ENCODE results near the gene TST. TPM values are rescaled to one million over a fixed set of nuclear protein-coding genes. Genes with fewer than 3 reads are reported as not detected.
A peak's percentile ranks its signal among the peaks of the same experiment; 100 is the strongest.

TST gene
- total RNA-seq, 1 donor from 2014 or later: 63.1 TPM

- DNase-seq (ENCODE audit: low read depth in 2 of 2): peak in 1 of 2 donors; percentile 49
Measured at GRCh38 chr22:37032535-37033460, 13.6 kb upstream of the TST start.

GRCh38 chr22:37032134-37032534, 12.9 kb upstream of the TST start:
- no peak for DNase-seq (ENCODE audit: low read depth in 2 of 2)

- no peak for DNase-seq (ENCODE audit: low read depth in 2 of 2)
Measured at GRCh38 chr22:37030560-37031281, 11.5 kb upstream of the TST start.

GRCh38 chr22:37028692-37029674, 9.7 kb upstream of the TST start:
- no peak for DNase-seq (ENCODE audit: low read depth in 2 of 2)

- DNase-seq (ENCODE audit: low read depth in 2 of 2): no peak
Measured at GRCh38 chr22:37027556-37027955, 8.3 kb upstream of the TST start.

GRCh38 chr22:37026325-37026724, 7.1 kb upstream of the TST start:
- DNase-seq (ENCODE audit: low read depth in 2 of 2): no peak

GRCh38 chr22:37025500-37026070, 6.3 kb upstream of the TST start:
- DNase-seq (ENCODE audit: low read depth in 2 of 2): no peak

GRCh38 chr22:37024339-37025157, 5.3 kb upstream of the TST start:
- no peak for DNase-seq (ENCODE audit: low read depth in 2 of 2)

- DNase-seq (ENCODE audit: low read depth in 2 of 2): no peak
Measured at GRCh38 chr22:37023743-37024338, 4.6 kb upstream of the TST start.

- no peak for DNase-seq (ENCODE audit: low read depth in 2 of 2)
Measured at GRCh38 chr22:37022483-37023337, 3.5 kb upstream of the TST start.

GRCh38 chr22:37021710-37022482, 2.6 kb upstream of the TST start:
- DNase-seq (ENCODE audit: low read depth in 2 of 2): peak; percentile 62 to 65

GRCh38 chr22:37021041-37021440, 1.8 kb upstream of the TST start:
- no peak for DNase-seq (ENCODE audit: low read depth in 2 of 2)

- peak; percentile 41 to 52 for DNase-seq (ENCODE audit: low read depth in 2 of 2)
Measured at GRCh38 chr22:37020192-37020479, 889 bp upstream of the TST start.

- peak in 1 of 2 donors; percentile 41 for DNase-seq (ENCODE audit: low read depth in 2 of 2)
Measured at GRCh38 chr22:37018815-37019308, 385 bp downstream of the TST start.

- DNase-seq (ENCODE audit: low read depth in 2 of 2): peak in 1 of 2 donors; percentile 50
Measured at GRCh38 chr22:37018086-37018814, 997 bp downstream of the TST start.

GRCh38 chr22:37017356-37017755, 1.9 kb downstream of the TST start:
- DNase-seq (ENCODE audit: low read depth in 2 of 2): no peak

GRCh38 chr22:37016134-37016910, 2.9 kb downstream of the TST start:
- DNase-seq (ENCODE audit: low read depth in 2 of 2): no peak

Data from lung microvascular endothelial cell (primary cell).